ENCODE data around the gene SV2B.

DNA sequence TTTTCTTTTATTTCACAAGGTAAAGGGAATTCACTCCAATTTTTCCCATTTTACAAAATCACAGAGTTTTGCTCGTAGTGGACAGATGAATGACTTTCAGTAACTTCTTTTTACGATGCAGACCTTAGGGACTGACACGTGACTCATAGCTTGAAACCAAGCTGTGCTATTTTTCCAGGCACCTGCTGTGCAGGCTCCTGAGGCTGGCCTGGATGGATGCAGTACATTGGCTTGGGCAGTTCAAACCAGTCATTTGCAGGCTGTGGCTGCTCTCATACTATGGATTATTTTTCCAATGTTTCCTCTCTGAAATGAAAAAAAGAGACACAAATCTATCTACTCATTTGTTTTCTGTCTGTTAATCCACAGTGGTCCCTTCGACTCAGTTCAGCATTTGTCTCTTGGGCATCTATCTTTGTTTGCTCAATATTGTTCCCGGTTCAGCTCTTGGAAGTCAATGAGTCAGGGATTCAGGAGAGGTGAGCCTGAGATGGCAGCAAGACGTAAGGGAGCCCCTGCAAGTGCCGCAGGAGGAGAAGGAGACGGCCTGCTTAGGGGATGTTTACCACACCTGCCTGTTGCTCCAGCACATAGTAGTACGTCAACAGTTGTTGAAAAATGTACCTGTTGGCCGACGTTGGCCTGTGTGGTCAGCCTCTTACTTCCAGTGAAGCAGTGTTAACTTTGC is 92.8 kb downstream of the SV2B start:
- TF ChIP-seq, protein P1, sequence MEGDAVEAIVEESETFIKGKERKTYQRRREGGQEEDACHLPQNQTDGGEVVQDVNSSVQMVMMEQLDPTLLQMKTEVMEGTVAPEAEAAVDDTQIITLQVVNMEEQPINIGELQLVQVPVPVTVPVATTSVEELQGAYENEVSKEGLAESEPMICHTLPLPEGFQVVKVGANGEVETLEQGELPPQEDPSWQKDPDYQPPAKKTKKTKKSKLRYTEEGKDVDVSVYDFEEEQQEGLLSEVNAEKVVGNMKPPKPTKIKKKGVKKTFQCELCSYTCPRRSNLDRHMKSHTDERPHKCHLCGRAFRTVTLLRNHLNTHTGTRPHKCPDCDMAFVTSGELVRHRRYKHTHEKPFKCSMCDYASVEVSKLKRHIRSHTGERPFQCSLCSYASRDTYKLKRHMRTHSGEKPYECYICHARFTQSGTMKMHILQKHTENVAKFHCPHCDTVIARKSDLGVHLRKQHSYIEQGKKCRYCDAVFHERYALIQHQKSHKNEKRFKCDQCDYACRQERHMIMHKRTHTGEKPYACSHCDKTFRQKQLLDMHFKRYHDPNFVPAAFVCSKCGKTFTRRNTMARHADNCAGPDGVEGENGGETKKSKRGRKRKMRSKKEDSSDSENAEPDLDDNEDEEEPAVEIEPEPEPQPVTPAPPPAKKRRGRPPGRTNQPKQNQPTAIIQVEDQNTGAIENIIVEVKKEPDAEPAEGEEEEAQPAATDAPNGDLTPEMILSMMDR (IDR thresholded peaks at IDR 0.05; ENCODE audit: insufficient read depth, low read depth, low read length): no peak
- TF ChIP-seq EZH2 (IDR thresholded peaks at IDR 0.05; ENCODE audit: insufficient read depth, low read length): no peak

All from astrocyte (in vitro differentiated cells and primary cell).